HG03280 (cell line): ENCODE results near the gene LCN1.

Experiments used
- ATAC-seq: cut with Tn5 transposase; IDR thresholded peaks from one replicate; pipeline ENCODE4 v1.9.1; 2021; ENCODE audit warnings: mild to moderate bottlenecking, moderate library complexity; ENCODE audit not compliant: unreplicated experiment

The LCN1 gene

DNA sequence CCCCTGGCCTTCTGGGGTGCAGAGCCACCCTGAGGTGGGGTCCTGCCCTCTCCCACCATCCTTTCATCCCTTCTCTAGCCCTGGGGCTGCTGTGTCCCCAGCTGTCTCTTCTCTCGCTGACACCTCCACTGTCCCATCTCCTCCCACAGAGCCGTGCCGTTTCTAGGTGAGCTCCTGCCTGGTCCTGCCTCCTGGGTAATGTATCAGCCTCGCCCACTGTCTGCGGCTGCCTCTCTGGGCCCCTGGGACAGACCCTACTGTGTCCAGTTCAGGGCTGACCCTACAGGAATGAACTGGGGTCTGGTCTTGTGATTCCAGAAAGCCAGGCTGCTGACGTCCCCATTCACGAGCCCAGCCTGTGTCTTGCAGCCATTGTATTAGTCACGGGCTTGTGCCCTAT lies 44.4 kb downstream of the LCN1 start:
- no peak for ATAC-seq

DNA sequence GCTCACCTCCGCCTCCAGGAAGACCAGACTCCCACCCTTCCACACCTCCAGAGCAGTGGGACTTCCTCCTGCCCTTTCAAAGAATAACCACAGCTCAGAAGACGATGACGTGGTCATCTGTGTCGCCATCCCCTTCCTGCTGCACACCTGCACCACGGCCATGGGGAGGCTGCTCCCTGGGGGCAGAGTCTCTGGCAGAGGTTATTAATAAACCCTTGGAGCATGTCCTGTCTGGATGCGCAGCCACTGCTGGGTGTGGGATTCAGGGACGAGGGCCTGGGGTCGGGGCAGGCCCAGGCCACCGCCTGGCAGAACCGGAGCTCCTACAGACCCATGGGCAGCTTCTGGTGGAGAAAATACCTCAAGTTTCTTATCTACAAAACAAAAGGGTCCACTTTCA lies 45.3 kb downstream of the LCN1 start:
- no peak for ATAC-seq

DNA sequence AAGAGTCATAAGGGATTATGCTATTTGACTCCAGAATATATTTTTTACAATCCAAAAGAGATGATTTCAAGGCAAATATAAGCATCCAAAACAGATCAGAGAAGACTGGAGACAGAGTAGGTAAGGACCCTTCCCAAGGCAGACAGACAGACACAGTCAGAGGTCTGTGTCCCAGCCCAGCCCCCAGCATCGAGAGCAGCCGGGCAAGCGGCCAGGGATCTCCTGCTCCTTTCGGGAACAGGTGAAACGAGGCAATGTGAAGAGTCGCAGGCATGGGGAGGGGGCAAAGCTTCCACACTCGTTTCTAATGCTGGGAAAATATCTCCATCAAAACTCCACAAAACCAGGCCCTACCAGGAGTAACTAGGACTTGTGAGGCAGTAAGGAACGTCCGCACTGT lies 46.1 kb downstream of the LCN1 start:
- ATAC-seq = no peak

DNA sequence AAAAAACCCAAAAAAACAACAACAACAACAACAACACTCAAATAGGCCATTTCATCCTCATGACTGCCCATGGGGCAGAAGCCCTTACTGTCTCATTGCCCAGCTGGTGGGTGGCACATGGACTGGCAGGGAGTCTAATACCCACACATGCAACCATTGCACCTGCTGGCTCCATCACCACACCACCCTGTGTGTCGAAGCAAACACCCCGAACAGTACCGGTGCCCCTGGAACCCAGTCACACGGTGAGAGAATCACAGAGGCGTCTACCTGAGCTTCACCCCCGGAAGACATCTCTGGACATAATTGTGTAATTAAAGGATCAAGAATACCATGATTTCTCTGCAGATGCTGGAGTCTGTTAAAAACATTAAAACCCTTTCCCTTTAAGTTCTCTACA lies 46.8 kb downstream of the LCN1 start:
- no peak for ATAC-seq

DNA sequence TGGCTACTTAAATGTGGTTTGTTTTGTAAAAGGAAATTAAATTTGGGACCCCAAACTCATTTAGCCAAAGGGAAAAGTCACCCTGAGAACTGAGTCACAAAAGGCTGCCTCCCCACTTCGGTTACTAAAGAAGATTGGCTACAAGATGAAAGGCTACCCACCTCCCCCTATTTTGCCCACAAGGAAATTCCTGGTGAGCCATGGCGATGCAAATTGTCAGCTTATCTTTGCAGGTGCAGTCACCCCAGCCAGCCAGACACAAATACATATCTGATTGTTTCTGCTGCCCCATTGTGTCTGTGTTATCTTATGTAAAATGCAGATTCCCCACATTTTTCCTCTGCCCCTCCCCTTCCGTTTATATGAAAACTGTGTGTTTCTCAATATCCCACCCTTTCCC lies 49.2 kb downstream of the LCN1 start:
- ATAC-seq = no peak

DNA sequence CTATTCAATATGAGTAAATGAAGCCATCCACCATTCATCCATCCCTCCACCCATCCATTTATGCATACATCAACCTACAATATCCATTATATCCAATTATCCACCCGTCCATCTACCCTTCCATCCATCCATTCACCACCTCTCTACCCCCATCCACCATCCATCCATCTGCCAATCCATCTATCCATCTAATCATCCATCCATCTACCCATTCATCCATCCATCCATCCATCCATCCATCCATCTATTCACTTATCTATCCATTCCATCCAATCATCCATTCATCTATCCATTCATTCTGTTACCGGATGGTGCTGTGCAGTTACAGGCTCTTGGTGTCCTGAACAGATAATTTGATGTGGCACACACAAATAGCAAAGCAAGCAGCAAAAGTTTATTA lies 51.0 kb downstream of the LCN1 start:
- no peak for ATAC-seq

DNA sequence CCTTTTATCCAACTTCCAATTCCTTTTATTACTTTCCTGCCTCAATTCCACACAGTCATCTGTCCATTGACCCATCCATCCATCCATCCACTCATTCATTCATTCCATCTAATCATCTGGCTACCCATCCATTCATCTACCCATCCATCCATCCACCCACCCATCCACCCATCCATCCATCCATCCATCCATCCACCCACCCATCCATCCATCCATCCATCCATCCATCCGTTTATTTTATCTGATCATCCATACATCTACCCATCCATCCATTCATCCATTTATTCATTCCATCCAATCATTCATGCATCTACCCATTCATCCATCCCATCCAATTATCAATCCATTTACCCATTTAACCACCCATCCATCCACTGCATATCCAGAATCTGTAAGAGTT lies 51.9 kb downstream of the LCN1 start:
- no peak for ATAC-seq

DNA sequence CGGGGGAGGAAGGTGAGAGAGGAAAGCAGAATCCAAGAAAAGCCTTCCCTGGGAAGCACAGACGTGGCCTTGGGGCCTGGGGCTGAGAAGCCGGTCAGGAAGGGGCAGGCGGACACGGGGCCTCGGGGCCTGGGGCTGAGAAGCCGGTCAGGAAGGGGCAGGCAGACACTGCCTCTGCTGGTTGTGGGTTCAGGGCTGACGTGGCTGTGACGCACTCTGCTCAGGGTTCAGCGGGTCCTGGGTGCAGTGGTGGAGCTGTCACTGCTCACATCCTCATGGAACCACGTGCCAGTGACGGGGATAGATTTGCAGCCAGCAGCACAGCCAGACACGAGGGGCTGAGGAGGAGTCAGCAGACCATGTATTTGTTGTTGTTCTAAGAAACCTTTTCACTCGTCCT lies 53.1 kb downstream of the LCN1 start:
- ATAC-seq = no peak

DNA sequence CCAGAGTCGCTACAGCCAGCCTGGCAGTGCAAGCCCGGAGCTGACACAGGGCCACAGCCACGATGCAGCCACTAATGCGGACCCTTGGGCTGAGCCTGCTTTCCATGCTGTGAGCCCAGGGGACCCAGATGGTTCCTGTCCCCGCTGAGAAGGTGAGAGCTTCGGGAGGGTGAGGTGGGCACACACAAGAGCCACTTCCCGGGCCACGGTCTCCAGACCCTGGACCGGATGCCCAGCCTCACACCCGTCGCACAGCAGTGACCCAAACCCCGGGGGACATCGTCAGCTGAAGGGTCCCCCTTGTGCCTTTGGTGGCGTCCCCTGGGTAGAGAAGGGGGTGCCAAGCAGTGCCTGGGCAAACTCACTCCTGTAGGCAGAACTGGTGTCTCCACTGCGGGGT lies 53.7 kb downstream of the LCN1 start:
- ATAC-seq = no peak
